Osteocyte (in vitro differentiated cells): ENCODE data around the gene CHCHD3. TPM values are rescaled to one million over a fixed set of nuclear protein-coding genes. Genes with fewer than 3 reads are reported as not detected.

Experiments used
- DNase-seq: peaks from one replicate; pipeline ENCODE4 v3.0.0; 2021; ENCODE audit warnings: mixed read lengths; ENCODE audit not compliant: unreplicated experiment; ENCODE audit errors: extremely low spot score
- H3K27ac Mint-ChIP-seq: one replicate; pipeline ENCODE4 v1.8.0; 2021; ENCODE audit warnings: mild to moderate bottlenecking, mixed read lengths; ENCODE audit not compliant: unreplicated experiment
- H3K27me3 Mint-ChIP-seq: one replicate; pipeline ENCODE4 v1.8.0; 2021; ENCODE audit warnings: mixed read lengths; ENCODE audit not compliant: unreplicated experiment
- H3K36me3 Mint-ChIP-seq: one replicate; pipeline ENCODE4 v1.8.0; 2021; ENCODE audit warnings: mixed read lengths; ENCODE audit not compliant: unreplicated experiment
- H3K4me1 Mint-ChIP-seq: one replicate; pipeline ENCODE4 v1.8.0; 2021; ENCODE audit warnings: mixed read lengths; ENCODE audit not compliant: unreplicated experiment
- H3K4me3 Mint-ChIP-seq: one replicate; pipeline ENCODE4 v1.8.0; 2021; ENCODE audit warnings: mild to moderate bottlenecking, moderate library complexity, mixed read lengths; ENCODE audit not compliant: unreplicated experiment
- H3K9me3 Mint-ChIP-seq: one replicate; pipeline ENCODE4 v1.8.0; 2021; ENCODE audit warnings: mixed read lengths; ENCODE audit not compliant: unreplicated experiment
- total RNA-seq: library from RNA; stranded (reverse); gene quantifications from 2 replicates; pipeline ENCODE4 v1.2.1, GENCODE V29; 2021
- TF ChIP-seq, protein P1 (sequence below): fragments of 200-600 bp; sonication (generic); IDR thresholded peaks from 2 replicates; pipeline ENCODE4 v1.5.0; 2021; ENCODE audit warnings: antibody characterized with exemption, mild to moderate bottlenecking, moderate library complexity

The CHCHD3 gene
- total RNA-seq, 1 donor from 2014 or later: 47.4 TPM

- no peaks in the 10 kb centered on the region for H3K27me3 Mint-ChIP-seq
- TF ChIP-seq, protein P1, sequence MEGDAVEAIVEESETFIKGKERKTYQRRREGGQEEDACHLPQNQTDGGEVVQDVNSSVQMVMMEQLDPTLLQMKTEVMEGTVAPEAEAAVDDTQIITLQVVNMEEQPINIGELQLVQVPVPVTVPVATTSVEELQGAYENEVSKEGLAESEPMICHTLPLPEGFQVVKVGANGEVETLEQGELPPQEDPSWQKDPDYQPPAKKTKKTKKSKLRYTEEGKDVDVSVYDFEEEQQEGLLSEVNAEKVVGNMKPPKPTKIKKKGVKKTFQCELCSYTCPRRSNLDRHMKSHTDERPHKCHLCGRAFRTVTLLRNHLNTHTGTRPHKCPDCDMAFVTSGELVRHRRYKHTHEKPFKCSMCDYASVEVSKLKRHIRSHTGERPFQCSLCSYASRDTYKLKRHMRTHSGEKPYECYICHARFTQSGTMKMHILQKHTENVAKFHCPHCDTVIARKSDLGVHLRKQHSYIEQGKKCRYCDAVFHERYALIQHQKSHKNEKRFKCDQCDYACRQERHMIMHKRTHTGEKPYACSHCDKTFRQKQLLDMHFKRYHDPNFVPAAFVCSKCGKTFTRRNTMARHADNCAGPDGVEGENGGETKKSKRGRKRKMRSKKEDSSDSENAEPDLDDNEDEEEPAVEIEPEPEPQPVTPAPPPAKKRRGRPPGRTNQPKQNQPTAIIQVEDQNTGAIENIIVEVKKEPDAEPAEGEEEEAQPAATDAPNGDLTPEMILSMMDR: no peak
- H3K36me3 Mint-ChIP-seq: peaks cover 17% of the 10 kb centered on the region
- peaks cover 11% of the 10 kb centered on the region for H3K4me1 Mint-ChIP-seq
- no peak overlapping the region for H3K4me3 Mint-ChIP-seq
- H3K27ac Mint-ChIP-seq: peak overlapping the region; percentile 29
- peaks cover 4% of the 10 kb centered on the region for H3K9me3 Mint-ChIP-seq
- DNase-seq: no peak
These were observed 298.1 kb downstream of the CHCHD3 start for GRCh38 chr7:132783824-132784223.

DNA sequence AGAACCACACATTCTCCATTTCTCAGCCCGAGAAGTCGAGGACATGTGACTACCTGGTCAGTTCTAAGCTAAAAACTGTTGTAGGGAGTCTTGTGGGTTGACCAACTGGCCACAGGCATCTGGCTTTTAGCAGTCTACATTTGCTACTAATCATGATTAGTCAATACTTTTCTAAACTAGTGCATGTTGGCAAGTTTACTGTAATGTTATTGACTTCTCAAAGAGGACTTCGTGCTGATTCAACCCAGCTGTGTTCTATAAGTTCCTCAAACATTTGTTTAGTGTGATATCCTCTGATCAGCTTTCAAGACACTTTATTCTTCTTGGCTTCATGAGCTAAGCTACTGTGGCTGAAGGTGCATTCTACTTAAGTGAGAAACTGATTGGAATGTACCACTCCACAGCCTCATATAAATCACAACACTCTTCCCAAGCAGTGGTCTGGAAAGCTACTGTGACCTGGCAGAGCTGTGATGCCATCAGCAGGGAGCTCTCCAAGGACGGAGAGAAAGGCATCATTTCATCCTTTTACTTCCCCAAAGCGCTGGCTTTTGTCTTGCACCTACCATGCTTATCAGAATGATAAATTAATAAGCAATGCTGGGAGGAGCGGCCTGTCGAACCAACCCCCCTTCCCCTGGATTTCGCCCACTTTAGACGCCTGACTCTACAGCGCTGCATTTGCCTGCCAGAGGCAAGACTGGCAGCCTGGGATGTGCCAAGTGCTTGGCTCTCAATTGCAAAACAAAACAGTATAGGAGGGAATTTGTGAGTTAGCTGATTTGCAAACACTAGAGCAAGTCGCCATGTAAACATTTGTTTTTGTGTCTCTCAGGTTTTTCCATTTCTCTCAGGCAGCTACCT, 298.9 kb downstream of the CHCHD3 start:
- H3K4me1 Mint-ChIP-seq: peaks cover 11% of the 10 kb centered on the region
- H3K36me3 Mint-ChIP-seq: peaks cover 17% of the 10 kb centered on the region
- H3K9me3 Mint-ChIP-seq: peaks cover 4% of the 10 kb centered on the region
- no peaks in the 10 kb centered on the region for H3K27me3 Mint-ChIP-seq
- no peak overlapping the region for H3K27ac Mint-ChIP-seq
- no peak overlapping the region for H3K4me3 Mint-ChIP-seq
- no peak for DNase-seq
- TF ChIP-seq, protein P1: no peak

DNA sequence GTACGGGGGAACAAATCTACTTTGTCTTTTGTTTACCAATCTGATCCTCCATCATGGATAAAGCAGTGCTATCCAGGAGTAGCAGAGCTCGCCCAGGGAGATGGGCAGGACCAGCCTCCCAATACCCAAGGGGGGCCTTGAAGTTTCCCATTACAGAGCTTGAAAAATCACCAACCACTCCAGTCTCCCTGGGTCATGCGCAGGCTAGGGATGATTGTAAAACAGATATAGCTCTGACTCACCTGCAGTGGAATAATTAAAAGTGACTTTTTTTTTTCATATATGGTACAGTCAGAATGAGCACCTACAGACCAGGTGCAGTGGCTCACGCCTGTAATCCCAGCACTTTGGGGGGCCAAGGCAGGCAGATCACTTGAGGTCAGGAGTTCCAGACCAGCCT, 301.1 kb downstream of the CHCHD3 start:
- peaks cover 11% of the 10 kb centered on the region for H3K4me1 Mint-ChIP-seq
- no peak for DNase-seq
- TF ChIP-seq, protein P1: no peak
- no peaks in the 10 kb centered on the region for H3K9me3 Mint-ChIP-seq
- no peak overlapping the region for H3K4me3 Mint-ChIP-seq
- no peak overlapping the region for H3K27ac Mint-ChIP-seq
- peaks cover 11% of the 10 kb centered on the region for H3K36me3 Mint-ChIP-seq
- no peaks in the 10 kb centered on the region for H3K27me3 Mint-ChIP-seq

DNA sequence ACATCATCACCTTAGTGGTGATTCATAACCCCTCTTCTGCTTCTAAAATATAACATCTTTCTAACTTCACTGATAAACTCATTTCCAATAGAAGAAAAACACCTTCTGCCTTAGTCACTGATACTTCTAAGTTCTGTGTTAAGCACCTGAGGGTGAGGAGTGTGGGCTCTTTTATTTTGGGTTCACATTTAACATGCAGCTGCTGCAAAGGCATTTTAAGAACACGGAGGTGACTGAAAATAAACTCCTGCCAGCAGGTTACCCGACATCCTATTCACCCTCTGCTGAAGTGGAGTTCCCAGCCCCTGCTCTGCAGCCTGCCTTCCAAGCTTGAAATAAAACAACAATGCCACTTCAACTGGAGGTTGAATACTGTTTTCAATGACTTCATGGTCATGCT, 302.7 kb downstream of the CHCHD3 start:
- TF ChIP-seq, protein P1: no peak
- Mint-ChIP-seq H3K9me3 (no peaks in the 10 kb centered on the region), H3K27me3 (no peaks in the 10 kb centered on the region), H3K36me3 (peaks cover 1% of the 10 kb centered on the region), H3K4me3 (no peak overlapping the region), H3K4me1 (peaks cover 6% of the 10 kb centered on the region), H3K27ac (no peak overlapping the region)
- no peak for DNase-seq

DNA sequence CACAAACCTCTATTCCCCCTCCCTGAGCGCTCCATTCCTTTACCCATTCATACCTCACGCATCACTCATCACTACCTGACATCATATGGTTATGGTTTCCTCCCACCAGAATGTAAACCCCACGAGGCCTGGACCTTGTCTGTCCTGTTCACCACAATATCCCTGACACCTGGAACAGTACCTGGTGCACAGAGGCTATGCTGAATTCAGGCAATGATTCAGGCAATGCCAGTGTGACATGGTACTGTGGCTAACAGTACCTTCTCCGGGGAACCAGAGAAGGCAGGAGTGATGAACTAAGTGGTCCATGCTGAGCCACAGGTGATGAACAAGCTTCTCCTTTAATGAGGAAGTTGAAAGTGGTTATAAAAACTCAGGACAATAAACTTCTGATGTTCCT, 303.1 kb downstream of the CHCHD3 start:
- peak; percentile 51 for DNase-seq
- H3K4me1 Mint-ChIP-seq: peaks cover 2% of the 10 kb centered on the region
- no peaks in the 10 kb centered on the region for H3K36me3 Mint-ChIP-seq
- H3K27me3 Mint-ChIP-seq: no peaks in the 10 kb centered on the region
- no peaks in the 10 kb centered on the region for H3K9me3 Mint-ChIP-seq
- H3K27ac Mint-ChIP-seq: no peak overlapping the region
- TF ChIP-seq, protein P1: no peak
- H3K4me3 Mint-ChIP-seq: no peak overlapping the region
